ENCODE measurements around the gene YPEL2.
"Not testable (repeated sequence)": the region's sequence is repeated elsewhere in the genome, so short reads cannot be mapped to it uniquely, and the experiment has no call there.

Gene YPEL2

DNA sequence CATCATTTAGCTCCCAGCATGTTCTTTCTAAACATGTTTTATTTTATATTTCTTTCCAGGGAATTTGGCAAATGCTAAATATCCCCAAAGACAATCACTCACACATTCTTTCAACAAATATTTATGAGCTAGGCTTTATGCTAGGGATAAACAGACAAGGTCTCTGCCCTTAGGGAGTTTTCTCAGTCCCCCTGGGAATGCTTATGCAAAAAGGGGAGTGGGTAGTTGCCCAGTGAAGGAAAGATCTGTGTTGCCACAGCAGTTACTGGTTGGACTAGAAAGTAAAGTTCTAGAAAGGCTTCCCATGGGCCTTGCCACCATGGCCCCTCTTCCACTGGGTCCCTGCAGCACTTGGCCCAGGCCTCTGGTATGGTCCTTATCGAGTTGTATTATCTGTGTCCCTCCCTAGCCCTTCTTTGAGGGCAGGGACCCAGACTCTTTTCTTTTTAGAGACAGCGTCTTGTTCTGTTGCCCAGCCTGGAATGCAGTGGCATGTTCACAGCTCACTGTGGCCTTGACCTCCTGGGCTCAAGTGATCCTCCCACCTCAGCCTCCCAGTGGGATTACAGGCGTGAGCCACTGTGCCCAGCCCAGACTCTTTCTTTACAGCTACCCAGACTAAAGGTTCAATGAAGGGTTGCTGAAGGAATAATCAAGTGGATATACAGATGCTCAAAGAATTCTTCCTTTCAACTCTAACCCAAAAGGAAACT, 78.0 kb downstream of the YPEL2 start:
- DNase-seq: no peak

DNA sequence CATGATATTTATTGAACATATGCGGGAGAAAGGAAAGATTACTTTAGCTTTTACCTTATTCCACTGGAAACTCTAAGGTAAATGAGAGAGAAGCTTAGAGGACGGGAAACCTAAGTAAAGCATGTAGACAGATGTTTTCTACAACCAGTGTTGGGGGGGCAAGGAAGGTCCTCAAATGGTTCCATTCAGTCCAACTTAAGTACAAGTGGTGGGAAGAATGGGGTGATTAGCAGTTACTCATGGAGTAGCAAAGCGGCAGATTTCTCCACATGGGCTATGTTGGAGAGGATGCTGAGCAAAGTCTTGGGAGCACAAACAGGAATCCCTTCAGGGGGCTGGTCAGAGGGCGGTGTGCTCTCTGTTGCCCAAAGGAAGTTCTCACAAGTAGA, 78.6 kb downstream of the YPEL2 start:
- no peak for DNase-seq

GRCh38 chr17:59412431-59412830, 81.0 kb downstream of the YPEL2 start:
- not testable (repeated sequence) for DNase-seq

DNA sequence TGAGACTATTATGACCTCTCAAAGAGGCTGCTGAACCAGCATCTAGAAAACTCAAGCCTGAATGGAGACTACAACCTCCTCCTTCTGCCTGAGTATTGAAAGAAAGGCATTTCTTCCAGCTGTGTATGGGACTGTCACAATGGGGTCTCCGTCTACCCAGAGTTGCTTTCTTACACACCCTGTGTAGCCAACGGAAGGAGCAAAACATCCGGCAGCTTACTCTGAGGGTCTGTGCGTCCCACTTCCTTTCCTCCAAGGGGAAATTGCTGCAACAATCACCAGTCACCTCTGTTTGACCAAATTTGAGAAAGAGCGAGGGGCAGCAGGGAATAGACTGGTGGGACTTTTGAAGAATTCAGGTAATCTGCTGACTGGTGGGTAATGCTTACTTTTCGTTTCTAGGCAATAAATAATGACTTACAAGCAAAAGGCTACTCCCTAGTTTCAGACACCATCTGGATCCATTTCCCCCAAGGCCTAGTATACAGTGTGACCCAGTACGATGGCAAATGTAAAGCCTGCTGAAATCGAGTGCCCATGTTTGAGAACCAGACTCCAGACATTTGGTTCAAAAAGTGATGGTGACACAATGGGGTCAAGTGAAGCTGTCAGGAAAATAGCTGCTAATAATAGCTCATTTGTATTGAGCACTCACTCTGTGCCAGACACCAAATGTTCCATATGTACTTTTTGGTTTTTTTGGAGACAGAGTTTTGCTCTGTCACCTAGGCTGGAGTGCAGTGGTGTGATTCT, 81.7 kb downstream of the YPEL2 start:
- DNase-seq: no peak

- no peak for DNase-seq
These were observed 83.9 kb downstream of the YPEL2 start for GRCh38 chr17:59415397-59415796.

DNA sequence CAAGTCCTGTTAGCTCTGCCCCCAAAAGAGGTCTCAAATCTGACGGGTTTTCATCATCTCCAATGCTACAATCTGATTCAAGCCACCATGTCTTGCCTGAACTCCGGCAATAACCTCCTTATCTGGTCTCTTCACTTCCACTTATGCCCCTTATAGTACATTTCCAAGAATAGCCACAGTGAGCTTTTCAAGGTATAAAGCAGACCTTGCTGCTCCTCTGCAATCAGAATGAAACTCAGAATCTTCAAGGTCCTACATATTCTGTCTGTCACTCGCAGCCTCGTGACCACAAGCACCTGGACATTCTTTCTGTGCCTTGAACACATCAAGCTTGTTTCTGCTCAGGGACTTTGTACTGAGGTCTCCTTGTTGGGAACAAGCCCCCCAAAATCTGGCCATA, 84.7 kb downstream of the YPEL2 start:
- DNase-seq: no peak

DNA sequence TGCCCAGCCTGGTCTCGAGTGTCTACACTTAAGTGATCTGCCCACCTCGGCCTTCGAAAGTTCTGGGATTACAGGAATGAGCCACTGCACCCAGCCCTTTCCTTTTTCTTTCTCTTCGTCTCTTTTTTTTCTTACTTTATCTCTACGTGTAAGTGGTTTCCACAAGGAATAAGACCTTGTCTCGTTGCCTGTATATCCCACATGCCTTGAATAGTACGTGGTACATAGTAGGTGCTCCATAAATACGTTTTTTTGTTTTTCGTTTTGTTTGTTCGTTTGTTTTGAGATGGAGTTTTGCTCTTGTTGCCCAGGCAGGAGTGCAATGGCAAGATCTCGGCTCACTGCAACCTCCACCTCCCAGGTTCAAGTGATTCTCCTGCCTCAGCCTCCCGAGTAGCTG, 86.0 kb downstream of the YPEL2 start:
- no peak for DNase-seq

GRCh38 chr17:59418732-59419166, 87.3 kb downstream of the YPEL2 start:
- no peak for DNase-seq

DNA sequence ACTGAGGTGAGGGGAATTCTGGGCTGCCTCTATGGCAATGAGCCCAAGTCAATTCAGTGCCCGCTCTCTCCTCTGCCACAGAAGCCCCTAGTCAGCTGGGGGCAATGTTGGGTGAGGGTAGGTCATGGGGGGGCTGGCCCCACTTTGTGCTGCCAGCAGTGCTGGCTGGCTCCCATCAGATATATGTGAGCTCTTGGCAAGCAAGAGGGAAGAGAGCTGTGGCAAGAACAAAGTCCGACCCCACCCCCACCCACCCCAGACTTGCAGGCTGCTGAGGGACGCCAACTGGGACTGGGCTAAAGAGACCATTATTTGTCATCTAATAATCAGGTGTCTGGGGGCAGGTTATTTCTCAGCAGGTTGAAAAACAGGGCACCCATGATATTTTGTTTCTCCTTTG, 89.4 kb downstream of the YPEL2 start:
- DNase-seq: no peak

GRCh38 chr17:59421722-59422121, 90.3 kb downstream of the YPEL2 start:
- no peak for DNase-seq

GRCh38 chr17:59423137-59423724, 91.8 kb downstream of the YPEL2 start:
- DNase-seq: no peak

GRCh38 chr17:59423903-59424302, 92.4 kb downstream of the YPEL2 start:
- DNase-seq: no peak

DNA sequence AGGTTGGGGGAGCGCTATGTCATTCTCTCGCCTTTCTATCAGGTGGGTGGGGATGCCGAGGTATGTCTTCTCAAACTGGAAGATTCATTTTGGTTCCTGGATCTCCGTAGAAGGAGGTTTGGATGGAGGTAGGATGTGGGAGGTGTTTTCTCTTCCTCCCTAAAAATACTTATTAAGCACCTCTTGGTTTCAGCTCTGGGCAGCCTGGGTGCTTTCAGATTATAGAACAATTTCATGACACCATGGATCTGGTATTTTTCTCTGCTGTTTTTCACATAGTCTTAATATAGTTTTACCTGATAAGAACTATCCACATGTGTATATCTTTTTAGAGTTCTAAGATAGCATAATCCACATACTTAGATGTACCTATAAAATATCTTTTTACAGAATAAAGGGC, 92.9 kb downstream of the YPEL2 start:
- DNase-seq: no peak

- no peak for DNase-seq
These were observed 93.9 kb downstream of the YPEL2 start for GRCh38 chr17:59425085-59425931.

DNA sequence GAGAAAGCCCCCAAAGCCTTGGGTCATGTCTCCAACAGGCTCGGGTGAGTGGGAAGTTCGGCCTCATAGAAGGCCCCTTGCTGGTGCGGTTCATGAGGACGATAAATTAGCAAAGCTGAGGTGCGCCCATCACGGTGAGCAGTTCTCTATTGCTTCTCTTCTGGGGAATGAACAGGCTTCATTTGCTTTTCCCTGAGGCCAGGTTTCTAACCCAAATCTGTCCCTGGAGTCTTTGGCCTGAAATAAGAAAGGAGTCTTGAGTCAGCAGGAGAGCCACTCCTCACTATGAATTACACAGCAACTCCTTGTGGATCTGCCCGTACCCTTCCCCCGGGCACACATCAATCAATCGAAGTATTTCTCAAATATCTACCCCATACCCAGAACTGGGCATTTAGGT, 94.6 kb downstream of the YPEL2 start:
- DNase-seq: no peak

DNA sequence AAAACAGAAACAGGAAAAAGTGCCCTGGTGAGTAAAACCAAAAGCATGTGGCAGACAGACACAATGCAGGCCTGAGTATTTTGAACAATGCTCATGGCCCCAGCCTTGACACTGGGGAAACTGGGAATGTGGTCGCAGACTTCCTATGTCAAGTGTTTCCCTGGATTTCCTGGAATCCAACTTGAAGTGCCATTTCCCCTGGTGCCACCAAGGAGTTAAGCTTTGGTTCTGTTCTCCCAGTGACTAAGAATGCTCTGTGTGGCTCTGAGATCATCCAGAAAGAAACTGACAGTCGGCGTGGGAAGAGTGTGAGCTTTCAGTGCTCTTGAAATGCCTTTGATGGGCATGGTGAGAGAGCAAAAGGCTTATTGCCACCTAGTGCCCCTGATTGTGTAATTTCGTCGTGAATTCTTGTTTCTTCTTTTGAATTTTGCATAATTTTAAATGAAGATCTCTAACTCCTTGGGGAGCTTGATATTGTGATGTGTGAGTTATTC, 96.0 kb downstream of the YPEL2 start:
- peak; percentile 60 for DNase-seq

GRCh38 chr17:59427996-59428395, 96.5 kb downstream of the YPEL2 start:
- DNase-seq: no peak

- DNase-seq: no peak
These were observed 97.5 kb downstream of the YPEL2 start for GRCh38 chr17:59428916-59429485.

DNA sequence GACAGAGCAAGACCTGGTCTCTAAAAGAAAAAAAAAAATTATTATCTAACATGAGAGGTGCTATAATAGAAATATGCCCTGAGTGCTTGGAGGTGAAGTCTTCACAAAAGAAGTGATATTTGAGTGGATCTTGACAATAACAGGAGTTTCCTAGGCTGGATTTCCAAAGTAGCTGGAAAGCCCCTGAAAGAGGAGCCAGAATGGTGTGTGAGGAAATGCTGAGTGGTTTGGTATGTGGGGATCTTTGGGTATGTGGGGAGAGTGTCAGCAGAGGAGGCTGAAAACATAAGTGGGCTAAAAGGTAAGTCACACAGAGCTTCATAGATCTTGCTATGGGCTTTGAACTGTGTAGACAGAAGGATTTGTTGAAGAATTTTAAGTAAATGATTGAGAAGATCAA, 100.1 kb downstream of the YPEL2 start:
- DNase-seq: no peak

DNA sequence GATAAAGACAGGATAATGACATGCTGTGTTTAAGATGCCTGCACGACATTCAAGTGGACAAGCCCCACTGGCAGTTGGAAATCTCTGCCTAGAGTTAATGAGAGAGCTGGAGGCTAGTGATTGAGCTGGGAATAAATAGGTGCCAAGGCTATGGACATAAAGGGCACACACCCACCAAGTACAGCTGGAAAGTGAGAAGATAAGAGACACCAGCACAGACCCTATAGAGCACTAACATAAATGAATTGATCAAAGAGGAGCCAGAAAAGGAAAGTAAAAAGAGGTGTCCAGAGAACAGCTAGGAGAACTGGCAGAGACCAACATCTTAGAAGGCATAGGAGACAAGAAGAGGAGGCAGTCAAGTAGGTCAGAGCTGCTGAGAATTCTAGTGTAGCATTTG, 101.2 kb downstream of the YPEL2 start:
- no peak for DNase-seq

DNA sequence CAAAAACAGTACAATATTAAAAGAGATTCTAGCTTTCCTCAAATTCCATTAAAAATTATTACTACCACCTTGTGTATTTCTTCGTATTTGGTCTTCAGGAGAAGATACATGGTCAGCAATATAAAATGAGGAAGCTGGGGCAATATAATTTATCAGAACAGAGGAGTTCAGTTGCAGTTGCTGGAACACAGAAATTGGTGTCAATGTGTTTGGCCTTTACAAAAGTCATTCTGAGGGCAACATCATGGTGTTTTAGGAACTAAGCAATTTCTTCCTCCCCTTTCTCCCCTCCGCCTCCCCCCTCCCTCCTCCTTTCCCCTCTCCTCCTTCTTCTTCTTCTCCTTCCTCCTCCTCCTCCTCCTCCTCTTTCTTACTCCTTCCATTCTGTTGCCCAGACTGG, 102.1 kb downstream of the YPEL2 start:
- no peak for DNase-seq

GRCh38 chr17:59434429-59434828, 103.0 kb downstream of the YPEL2 start:
- DNase-seq: no peak

- DNase-seq: no peak
These were observed 103.8 kb downstream of the YPEL2 start for GRCh38 chr17:59435238-59435637.

All from activated naive CD4-positive, alpha-beta T cell treated with anti-CD3 and anti-CD28 coated beads, Interleukin-2, amount 50 U/mL, for 16 hours (primary cell).